ACC112 (cell line): Measurements from ENCODE around the gene CNTD1.
"Not testable (repeated sequence)": the region's sequence is repeated elsewhere in the genome, so short reads cannot be mapped to it uniquely, and the experiment has no call there.

Experiments
- H2AFZ ChIP-seq: fragments of 200-600 bp; sonication (generic); one replicate; pipeline ENCODE4 v1.6.0; 2017; ENCODE audit warnings: antibody characterized with exemption, low read length; ENCODE audit not compliant: unreplicated experiment
- H3K27ac ChIP-seq: fragments of 200-600 bp; sonication (generic); 2 replicates; pipeline ENCODE4 v1.5.1; 2014; ENCODE audit warnings: low read depth, mild to moderate bottlenecking, antibody characterized with exemption, low read length, moderate library complexity
- H3K27me3 ChIP-seq: fragments of 200-600 bp; sonication (generic); 2 replicates; pipeline ENCODE4 v1.6.1; 2014; ENCODE audit warnings: mild to moderate bottlenecking, antibody characterized with exemption, low read length, moderate library complexity, mixed read lengths; ENCODE audit not compliant: insufficient read depth
- H3K36me3 ChIP-seq: fragments of 200-600 bp; sonication (generic); 2 replicates; pipeline ENCODE4 v1.6.1; 2016; ENCODE audit warnings: mild to moderate bottlenecking, antibody characterized with exemption, low read length, moderate library complexity, mixed read lengths; ENCODE audit not compliant: insufficient read depth
- H3K4me1 ChIP-seq: fragments of 200-600 bp; sonication (generic); one replicate; pipeline ENCODE4 v1.6.1; 2016; ENCODE audit warnings: low read length, mixed read lengths; ENCODE audit not compliant: insufficient read depth, unreplicated experiment, control insufficient read depth
- H3K4me3 ChIP-seq: fragments of 200-600 bp; sonication (generic); 2 replicates; pipeline ENCODE4 v1.5.1; 2014; ENCODE audit warnings: mild to moderate bottlenecking, low read depth, low read length
- H3K79me2 ChIP-seq: fragments of 200-600 bp; sonication (generic); one replicate; pipeline ENCODE4 v1.6.0; 2016; ENCODE audit warnings: low read length; ENCODE audit not compliant: control insufficient read depth, unreplicated experiment, insufficient read depth

Gene CNTD1

GRCh38 chr17:42767512-42767911, 31.1 kb upstream of the CNTD1 start:
- no peaks in the 10 kb centered on the region for H3K36me3 ChIP-seq
- peaks cover 10% of the 10 kb centered on the region for H3K4me1 ChIP-seq
- H2AFZ ChIP-seq, result no peak overlapping the region
- no peak overlapping the region for H3K4me3 ChIP-seq
- H3K27ac ChIP-seq, result no peak overlapping the region
- H3K79me2 ChIP-seq, result no peaks in the 10 kb centered on the region
- no peaks in the 10 kb centered on the region for H3K27me3 ChIP-seq

GRCh38 chr17:42768006-42768405, 30.7 kb upstream of the CNTD1 start:
- not testable (repeated sequence) for H3K79me2 ChIP-seq, H2AFZ ChIP-seq, H3K4me1 ChIP-seq, H3K27ac ChIP-seq, H3K4me3 ChIP-seq, H3K36me3 ChIP-seq, H3K27me3 ChIP-seq

GRCh38 chr17:42769964-42770363, 28.7 kb upstream of the CNTD1 start:
- not testable (repeated sequence) for H3K4me3 ChIP-seq, H2AFZ ChIP-seq

GRCh38 chr17:42772945-42773289, 25.7 kb upstream of the CNTD1 start:
- H3K4me3 ChIP-seq, result peak overlapping the region; percentile 92
- peak overlapping the region; percentile 62 for H2AFZ ChIP-seq
- H3K4me1 ChIP-seq, result peaks cover 17% of the 10 kb centered on the region
- peak overlapping the region; percentile 81 for H3K27ac ChIP-seq
- peaks cover 12% of the 10 kb centered on the region for H3K79me2 ChIP-seq
- H3K27me3 ChIP-seq, result no peaks in the 10 kb centered on the region
- no peaks in the 10 kb centered on the region for H3K36me3 ChIP-seq

More at GRCh38 chr17:42769964-42770363, 28.7 kb upstream of the CNTD1 start:
- H3K27me3 ChIP-seq, H3K79me2 ChIP-seq, H3K27ac ChIP-seq, H3K36me3 ChIP-seq: not testable (repeated sequence)
- peaks cover 12% of the 10 kb centered on the region for H3K4me1 ChIP-seq

- H3K4me1 ChIP-seq, result peaks cover 17% of the 10 kb centered on the region
- peak within 1 kb of the TSS; percentile 92 for H3K4me3 ChIP-seq
- no peaks in the 10 kb centered on the region for H3K36me3 ChIP-seq
- H3K79me2 ChIP-seq, result peaks cover 12% of the 10 kb centered on the region
- H3K27me3 ChIP-seq, result no peaks in the 10 kb centered on the region
- peak within 1 kb of the TSS; percentile 81 for H3K27ac ChIP-seq
- peak within 1 kb of the TSS; percentile 96 for H2AFZ ChIP-seq
Observed at GRCh38 chr17:42773290-42774035, 25.2 kb upstream of the CNTD1 start, which contains the start of gene VPS25. VPS25 (plus strand) TSS chr17:42773449; CDS start chr17:42773476, 27 bp downstream.

- H2AFZ ChIP-seq, result no peak overlapping the region
- H3K4me1 ChIP-seq, result peaks cover 17% of the 10 kb centered on the region
- H3K79me2 ChIP-seq, result peaks cover 12% of the 10 kb centered on the region
- H3K4me3 ChIP-seq, result peak overlapping the region; percentile 92
- H3K27me3 ChIP-seq, result no peaks in the 10 kb centered on the region
- no peaks in the 10 kb centered on the region for H3K36me3 ChIP-seq
- H3K27ac ChIP-seq, result peak overlapping the region; percentile 81
Observed at GRCh38 chr17:42774066-42774745, 24.5 kb upstream of the CNTD1 start.

- Histone ChIP-seq H2AFZ (no peak overlapping the region), H3K27ac (peak overlapping the region; percentile 81), H3K4me3 (no peak overlapping the region), H3K4me1 (peaks cover 21% of the 10 kb centered on the region), H3K27me3 (no peaks in the 10 kb centered on the region), H3K79me2 (peaks cover 12% of the 10 kb centered on the region), H3K36me3 (no peaks in the 10 kb centered on the region)
Observed at GRCh38 chr17:42775534-42776098, 23.0 kb upstream of the CNTD1 start.

- no peaks in the 10 kb centered on the region for H3K27me3 ChIP-seq
- H2AFZ ChIP-seq, result no peak overlapping the region
- no peaks in the 10 kb centered on the region for H3K36me3 ChIP-seq
- no peak overlapping the region for H3K27ac ChIP-seq
- no peak overlapping the region for H3K4me3 ChIP-seq
- peaks cover 25% of the 10 kb centered on the region for H3K79me2 ChIP-seq
- H3K4me1 ChIP-seq, result peaks cover 39% of the 10 kb centered on the region
Observed at GRCh38 chr17:42778570-42778969, 20.1 kb upstream of the CNTD1 start.

- peaks cover 43% of the 10 kb centered on the region for H3K4me1 ChIP-seq
- no peak overlapping the region for H3K27ac ChIP-seq
- H3K36me3 ChIP-seq, result no peaks in the 10 kb centered on the region
Observed at GRCh38 chr17:42779304-42779935, 19.2 kb upstream of the CNTD1 start.

GRCh38 chr17:42779936-42780850, 18.5 kb upstream of the CNTD1 start, which contains the start of gene WNK4:
WNK4 (plus strand) TSS chr17:42780610; CDS start chr17:42780699, 89 bp downstream.
- Histone ChIP-seq H3K27me3 (no peaks in the 10 kb centered on the region), H3K79me2 (peaks cover 20% of the 10 kb centered on the region), H2AFZ (no peak within 1 kb of the TSS), H3K27ac (no peak within 1 kb of the TSS), H3K4me3 (peak within 1 kb of the TSS; percentile 81), H3K4me1 (peaks cover 36% of the 10 kb centered on the region), H3K36me3 (peaks cover 3% of the 10 kb centered on the region; the same call in 1 of the 2 replicates)

More at GRCh38 chr17:42779304-42779935, 19.2 kb upstream of the CNTD1 start:
- Histone ChIP-seq H2AFZ (no peak overlapping the region), H3K79me2 (peaks cover 26% of the 10 kb centered on the region), H3K27me3 (no peaks in the 10 kb centered on the region), H3K4me3 (no peak overlapping the region)
